Fibroblast of skin of right biceps (primary cell): Measurements from ENCODE around the gene TSPAN14.

Experiments used
- DNase-seq: peaks from one replicate; pipeline ENCODE4 v3.0.0-alpha.2; 2013

TSPAN14 gene

DNA sequence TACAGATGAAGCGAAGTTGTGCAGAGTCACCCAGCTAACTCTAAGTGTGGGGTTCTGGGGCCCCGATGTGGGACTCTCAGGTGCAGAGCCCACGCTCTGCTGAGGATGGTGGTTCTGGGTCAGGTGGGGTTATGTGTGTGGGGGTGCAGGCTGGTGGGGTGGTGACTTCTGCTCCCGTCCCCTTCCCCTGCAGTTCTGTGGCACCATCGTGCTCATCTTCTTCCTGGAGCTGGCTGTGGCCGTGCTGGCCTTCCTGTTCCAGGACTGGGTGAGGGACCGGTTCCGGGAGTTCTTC is 54.9 kb downstream of the TSPAN14 start:
- DNase-seq = no peak

DNA sequence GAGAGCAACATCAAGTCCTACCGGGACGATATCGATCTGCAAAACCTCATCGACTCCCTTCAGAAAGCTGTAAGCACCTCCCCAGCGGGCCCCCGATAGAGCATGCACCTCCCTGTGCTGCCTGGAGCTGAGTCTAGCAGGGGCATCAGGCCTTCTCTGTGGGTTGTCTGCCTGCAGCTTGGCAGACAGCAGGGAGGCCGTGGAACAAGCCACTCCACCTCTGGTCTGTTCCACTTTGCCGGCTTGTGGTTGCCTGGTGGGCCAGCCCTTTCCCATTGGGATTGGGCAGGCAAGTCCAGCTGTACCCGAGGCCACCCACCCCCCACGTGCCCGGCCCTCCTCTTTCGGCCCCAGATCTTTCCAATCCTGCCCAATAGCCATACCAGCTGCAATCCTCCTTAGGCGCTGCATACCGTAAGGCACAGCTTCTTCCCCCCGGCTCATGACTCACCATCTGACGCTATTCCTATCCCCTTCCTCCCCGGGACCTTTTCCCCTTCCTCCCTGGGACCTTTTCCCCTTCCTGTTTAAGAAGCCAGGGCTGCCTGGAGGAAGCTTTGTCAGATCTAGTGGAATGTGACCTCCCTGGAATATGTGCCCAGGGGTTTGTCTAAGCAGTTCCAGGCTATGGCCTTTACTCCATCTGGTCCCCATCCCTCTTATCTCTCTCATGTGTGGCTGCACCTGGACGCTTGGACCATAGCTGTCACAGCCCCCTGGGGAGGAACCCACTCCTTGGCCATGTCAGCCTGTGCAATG is 55.5 kb downstream of the TSPAN14 start:
- DNase-seq = peak; percentile 89

GRCh38 chr10:80512031-80512526 is 58.0 kb downstream of the TSPAN14 start:
- DNase-seq = no peak

DNA sequence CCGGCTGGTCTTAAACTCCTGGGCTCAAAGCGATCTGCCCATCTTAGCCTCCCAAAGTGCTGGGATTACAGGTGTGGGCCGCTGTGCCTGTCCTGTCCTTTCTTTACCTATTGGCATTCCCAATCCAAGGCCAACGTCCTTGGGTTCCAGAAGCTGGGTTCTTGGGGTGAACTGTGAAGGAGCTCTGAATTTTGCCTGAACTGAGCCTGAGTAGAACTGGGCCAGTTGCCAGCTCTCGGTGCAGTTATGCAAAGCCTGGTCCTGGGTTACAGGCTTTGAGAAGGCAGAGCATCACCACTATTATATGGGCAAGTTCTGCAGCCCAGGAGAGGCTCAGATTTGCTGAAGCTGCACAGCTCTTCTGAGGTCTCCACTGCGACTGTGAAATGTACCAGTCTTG is 59.0 kb downstream of the TSPAN14 start:
- DNase-seq = no peak

GRCh38 chr10:80515511-80515910 is 61.4 kb downstream of the TSPAN14 start:
- DNase-seq = no peak

- DNase-seq = no peak
Observed at GRCh38 chr10:80515941-80516340, 61.8 kb downstream of the TSPAN14 start.

GRCh38 chr10:80516506-80517075 is 62.5 kb downstream of the TSPAN14 start:
- DNase-seq = no peak

GRCh38 chr10:80517416-80518142 is 63.5 kb downstream of the TSPAN14 start:
- DNase-seq = no peak

DNA sequence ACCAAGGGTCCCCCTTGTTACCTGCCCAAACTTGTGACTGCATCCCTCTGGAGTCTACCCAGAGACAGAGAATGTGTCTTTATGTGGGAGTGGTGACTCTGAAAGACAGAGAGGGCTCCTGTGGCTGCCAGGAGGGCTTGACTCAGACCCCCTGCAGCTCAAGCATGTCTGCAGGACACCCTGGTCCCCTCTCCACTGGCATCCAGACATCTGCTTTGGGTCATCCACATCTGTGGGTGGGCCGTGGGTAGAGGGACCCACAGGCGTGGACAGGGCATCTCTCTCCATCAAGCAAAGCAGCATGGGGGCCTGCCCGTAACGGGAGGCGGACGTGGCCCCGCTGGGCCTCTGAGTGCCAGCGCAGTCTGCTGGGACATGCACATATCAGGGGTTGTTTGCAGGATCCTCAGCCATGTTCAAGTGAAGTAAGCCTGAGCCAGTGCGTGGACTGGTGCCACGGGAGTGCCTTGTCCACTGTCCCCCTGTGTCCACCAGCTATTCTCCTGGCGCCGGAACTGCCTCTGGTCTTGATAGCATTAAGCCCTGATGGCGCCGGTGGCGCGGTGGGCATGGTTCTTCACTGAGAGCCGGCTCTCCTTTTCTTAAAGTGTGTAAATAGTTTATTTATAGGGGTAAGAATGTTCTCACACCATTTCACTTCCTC is 64.2 kb downstream of the TSPAN14 start:
- no peak for DNase-seq

DNA sequence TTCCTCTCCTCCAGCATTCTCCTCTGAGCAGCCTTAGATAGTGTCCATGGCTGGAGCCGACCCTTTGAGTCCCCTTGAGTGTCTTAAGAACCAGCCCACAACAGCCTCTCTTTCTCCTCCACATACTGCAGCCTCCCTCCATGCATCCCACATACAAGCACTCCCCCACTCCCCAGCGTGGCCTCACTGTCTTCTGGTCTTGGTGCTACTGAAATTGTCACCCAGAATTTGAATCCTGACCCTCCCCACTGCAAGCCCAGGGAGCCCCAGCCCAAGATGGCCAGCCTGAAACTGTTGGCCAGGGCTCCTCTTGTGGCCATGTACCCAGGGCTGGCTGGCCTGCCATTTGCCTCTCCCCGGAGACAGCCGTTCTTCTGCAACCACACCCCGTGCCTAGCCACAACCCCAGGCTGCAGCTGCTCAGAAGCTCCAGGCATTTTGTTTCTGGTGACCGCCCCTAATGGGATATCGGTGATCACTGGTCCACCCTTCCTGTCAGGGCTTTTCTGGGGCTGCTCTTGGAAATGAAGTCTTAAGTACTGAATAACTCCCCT is 64.8 kb downstream of the TSPAN14 start:
- no peak for DNase-seq

GRCh38 chr10:80519936-80520650 is 66.0 kb downstream of the TSPAN14 start:
- no peak for DNase-seq

- DNase-seq = no peak
Observed at GRCh38 chr10:80520661-80521470, 66.8 kb downstream of the TSPAN14 start.

DNA sequence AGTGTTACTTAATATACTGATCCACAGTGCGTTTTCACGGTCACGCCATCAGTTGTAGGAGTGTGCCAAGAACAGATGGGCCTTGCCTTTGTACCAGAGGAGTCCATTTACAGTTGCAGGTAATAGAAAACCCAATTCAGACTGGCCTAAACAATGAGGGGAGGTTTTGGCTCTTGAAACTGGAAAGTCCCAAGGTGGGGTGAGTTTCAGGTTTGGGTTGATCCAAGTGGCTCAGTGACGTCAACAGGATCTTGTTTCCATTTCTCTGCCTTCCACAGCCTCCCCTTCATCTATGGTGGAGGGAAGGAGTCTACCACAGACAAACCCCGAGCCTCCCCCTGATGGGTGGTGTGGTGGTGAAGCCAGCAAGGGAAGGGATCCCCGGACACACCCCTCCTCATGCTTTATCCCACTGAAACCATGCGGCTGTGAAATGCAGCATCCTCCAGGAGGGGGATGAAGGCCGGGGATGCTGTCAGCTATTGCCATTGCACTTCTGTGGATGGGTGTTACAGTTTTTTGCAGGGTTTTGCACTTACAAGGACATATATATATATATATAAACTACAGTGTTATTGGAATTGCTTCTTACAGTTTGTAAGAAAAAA is 68.8 kb downstream of the TSPAN14 start:
- no peak for DNase-seq

DNA sequence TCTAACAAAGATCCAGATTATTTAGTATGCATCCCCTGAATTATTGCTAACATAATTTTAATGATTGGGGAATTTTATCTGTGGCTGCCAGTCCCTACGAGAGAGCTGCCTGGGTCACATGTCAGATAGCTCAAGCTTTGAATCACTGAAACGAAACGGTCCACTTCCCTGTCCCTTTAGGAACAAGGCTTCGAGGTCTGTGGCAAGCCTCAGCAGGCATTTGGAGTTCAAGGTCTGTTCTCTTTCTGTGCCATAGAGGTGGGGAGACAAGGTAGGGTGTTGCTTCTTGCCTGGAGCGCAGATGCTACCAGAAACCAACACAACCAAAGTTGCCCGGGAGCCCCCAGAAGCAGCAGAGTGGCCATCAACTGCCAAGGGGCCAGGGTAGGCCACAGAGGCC is 69.7 kb downstream of the TSPAN14 start:
- no peak for DNase-seq

GRCh38 chr10:80524190-80524909 is 70.2 kb downstream of the TSPAN14 start:
- DNase-seq = no peak

DNA sequence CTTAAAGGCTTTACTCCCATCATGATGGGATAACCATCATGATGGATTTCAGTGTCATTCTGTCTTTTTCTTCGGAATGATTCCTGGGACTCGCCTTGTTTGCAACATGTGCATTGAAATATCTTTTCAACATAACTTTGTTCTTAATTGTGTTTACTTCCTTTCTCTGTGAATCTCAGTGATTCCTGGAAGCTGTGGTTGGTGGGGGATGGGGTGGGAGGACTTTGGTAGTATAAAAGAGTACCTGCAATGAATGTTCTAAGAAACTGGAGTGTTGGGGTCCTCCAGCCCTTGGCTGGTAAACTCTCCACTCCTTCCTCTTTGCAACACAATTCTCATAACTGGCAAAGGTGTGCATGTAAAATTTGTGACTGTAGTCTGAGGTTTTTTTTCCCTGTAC is 72.1 kb downstream of the TSPAN14 start:
- no peak for DNase-seq

- DNase-seq = no peak
Observed at GRCh38 chr10:80526742-80527141, 72.6 kb downstream of the TSPAN14 start.

- no peak for DNase-seq
Observed at GRCh38 chr10:80528185-80528700, 74.1 kb downstream of the TSPAN14 start.

DNA sequence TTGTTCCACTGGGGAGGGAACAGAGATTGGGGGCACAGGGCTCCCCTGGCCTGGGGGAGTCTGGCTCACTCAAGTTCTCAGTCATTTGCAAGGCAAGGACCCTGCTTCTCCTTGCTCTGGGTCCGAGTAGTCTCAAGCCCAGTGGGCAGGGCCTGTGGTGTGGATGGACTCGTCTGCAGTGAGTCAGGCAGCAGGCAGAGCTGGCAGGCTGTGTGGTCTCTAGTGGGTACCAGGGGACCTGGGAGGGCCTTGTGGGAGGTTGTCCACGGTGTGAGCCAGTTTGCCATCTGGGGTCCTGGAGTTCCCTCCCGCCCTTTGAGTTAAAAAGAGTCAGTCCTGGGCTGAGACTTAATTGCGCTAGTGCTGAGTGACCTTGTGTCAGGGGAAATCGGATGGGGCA is 74.8 kb downstream of the TSPAN14 start:
- DNase-seq = no peak

- DNase-seq = no peak
Observed at GRCh38 chr10:80529604-80530003, 75.5 kb downstream of the TSPAN14 start.
